ENCODE data around the gene NOC2L.

DNA sequence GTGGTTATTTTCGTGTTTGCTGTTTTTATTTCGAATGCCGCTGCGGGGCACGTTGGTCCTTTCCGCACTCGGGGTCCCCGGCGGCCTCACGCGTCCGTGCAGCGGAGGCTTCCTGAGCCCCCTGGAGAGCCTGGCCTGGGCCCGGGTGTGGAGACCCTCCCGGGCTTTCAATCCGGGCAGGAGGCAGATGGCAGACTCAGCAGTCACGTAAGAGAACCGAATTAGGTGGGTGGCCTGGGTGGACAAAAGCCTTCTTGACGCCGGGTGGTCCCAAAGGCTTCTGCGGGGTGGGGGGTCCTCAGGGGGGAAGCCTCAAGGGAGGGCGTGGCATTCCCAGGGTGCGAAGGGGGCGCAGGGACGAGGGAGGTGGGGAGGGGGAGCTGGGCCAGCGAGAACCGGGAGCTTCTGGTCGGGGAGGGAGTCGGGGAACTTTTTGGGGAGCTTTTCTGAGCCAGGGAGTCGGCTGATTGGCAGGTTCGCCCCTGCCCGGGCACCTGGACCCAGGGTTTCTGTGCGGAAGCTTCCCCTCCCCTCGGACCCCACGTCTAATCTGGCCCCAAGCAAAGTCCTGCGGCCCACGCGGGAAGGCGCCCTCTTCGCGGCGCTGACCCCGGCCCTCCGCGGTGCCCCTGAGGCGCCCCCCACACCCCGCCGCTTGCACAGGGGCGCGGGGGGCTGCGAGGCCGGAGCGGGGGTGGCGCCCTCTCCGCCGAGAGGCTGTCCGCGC lies 42.2 kb upstream of the NOC2L start:
- TF ChIP-seq CTCF (conservative IDR thresholded peaks at IDR 0.05; ENCODE audit: low read depth, low read length) (no peak), EZH2 (IDR thresholded peaks at IDR 0.05; ENCODE audit: borderline replicate concordance, low read depth, low read length, poor library complexity, severe bottlenecking) (no peak)
